Stimulated activated CD4-positive, alpha-beta T cell treated with anti-CD3 and anti-CD28 coated beads, Interleukin-2, amount 100 ng/mL, for 24 hours (primary cell): ENCODE data around the gene THRAP3.
A peak's percentile ranks its signal among the peaks of the same experiment; 100 is the strongest.

Experiments
- DNase-seq, 2 donors: peaks; one replicate each; pipeline ENCODE4 v3.0.0-alpha.2; 2020

The THRAP3 gene

DNA sequence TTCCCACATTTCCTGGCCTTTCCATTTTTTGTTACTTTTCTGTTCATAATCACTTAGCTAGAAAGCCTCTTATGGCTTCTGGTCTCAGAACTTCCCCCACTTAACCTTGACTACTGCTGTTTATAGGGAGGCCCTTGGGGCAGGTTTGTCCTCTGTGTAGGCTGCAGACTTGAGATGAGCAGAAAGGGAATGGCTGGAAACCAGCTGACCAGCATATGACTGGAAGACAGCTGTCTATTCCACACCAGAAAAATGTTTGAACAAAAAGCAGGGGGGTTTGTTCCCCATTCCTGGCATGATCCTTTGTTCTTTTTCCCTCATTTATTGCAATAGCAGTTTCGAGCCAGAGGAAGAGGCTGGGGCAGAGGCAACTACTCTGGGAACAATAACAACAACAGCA lies 77.0 kb downstream of the THRAP3 start:
- no peak for DNase-seq

DNA sequence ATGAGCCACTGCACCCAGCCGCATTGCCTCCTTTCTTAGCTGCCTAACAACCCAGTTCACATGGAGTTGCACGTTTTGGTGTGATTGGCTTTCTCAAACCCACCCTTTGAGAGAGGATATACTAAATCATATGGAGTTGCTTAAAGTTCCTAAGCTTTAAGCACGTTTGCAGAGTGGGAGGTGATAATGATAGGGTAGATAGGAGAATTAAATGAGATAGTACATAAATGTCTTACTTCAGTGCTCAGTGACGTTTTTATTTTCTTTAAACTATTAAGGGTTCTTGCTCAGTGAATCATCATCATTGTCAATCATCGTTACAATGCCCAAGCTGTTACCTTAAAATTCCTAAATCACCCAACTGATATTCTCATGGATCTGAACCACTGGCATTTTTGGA lies 79.0 kb downstream of the THRAP3 start:
- no peak for DNase-seq

DNA sequence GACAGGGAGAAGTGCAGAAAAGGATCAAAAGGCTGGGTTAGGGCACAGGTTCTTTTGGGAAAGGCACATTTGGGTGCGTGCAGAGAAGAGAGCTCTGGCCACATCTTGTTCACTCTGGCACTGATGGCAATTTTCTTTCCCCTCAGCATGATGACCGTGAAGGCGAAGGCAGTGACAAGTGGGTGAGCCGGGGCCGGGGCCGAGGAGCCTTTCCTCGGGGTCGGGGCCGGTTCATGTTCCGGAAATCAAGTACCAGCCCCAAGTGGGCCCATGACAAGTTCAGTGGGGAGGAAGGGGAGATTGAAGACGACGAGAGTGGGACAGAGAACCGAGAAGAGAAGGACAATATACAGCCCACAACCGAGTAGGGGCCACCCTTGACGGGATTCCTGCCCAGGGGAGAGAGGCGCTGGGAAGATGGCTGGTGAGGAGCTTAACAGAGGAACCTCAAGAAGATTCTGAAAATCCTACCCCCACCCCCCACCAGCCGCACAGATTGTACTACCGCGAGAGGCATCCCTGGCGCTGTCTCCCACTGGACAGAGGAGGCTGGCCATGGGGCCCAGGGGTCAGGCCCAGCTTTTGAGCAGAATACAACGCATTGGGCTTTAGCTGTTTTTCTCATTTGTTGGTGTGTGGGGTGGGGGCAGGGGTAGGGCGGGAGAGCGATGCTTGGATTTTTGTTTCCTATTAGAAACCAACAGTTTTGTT lies 79.6 kb downstream of the THRAP3 start:
- DNase-seq = no peak

DNA sequence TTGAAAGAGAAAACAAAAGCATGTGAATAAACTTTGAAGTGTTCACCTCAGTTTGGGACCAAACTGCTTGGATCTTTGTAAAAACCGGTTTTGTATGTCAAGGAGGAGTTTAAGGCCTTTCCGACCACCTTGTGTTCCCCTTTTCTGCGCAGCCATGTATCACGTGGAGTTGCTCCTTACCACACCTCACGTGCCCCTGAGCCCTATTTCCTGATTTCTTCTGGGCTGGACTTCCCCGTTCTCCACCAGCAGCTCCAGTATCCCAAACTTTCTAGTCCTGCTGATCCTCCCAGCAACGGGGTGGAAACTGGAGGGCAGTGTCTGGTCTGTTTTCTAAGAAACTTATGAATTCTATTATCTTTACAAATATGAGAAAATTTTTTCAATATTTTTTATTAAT lies 80.3 kb downstream of the THRAP3 start:
- no peak for DNase-seq

DNA sequence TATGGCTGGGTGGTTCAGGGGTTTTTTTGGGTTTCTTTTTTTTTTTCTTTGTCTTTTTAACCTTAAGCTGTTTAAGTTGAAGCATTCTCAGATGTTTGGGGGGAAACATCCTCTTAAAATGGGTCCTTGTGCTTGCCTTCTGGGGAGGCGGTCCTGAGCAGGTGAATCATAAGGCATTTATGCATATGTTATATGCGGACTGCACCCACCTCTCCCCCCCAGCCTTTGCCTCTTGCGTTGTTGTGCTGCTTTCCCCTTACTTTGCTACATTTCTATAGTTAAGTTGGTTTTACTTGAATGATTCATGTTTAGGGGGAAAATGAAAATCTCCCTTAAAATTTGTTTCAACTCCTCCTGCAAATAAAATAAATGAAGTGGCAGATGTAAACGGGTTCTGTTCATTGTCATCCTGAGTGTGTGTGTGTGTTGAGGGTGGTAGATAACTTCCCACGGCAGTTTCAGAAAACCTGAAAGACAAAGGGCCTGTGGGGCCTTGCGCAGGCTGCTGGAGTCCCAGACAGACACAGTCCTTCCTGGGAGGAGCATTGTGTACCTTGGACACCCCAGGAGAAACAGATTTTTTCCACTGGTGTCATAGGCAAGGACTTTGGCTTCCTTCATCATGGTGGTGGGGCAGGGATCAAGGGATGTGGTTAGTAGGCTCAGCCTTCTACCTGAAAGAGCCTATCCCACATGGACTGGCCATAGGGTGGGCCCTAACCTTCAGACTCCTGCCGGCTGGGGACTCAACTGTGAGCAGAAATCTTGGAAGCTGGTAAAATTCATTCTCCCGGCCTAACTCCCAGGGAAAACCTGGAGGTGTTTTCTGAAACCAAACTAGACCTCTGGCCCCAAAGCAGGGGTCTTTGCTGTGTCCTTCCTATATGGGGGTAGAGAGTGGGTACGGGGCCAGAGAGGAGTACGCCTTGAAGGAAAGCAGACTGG lies 81.0 kb downstream of the THRAP3 start:
- DNase-seq = peak; percentile 52 to 72

GRCh38 chr1:36305915-36306209 lies 81.6 kb downstream of the THRAP3 start:
- DNase-seq = no peak

- DNase-seq = peak; percentile 55 to 64
Measured at GRCh38 chr1:36306210-36306901, 82.1 kb downstream of the THRAP3 start, which contains the start of gene SH3D21. SH3D21 (plus strand) TSS chr1:36306368; CDS start chr1:36306421, 53 bp downstream.

- DNase-seq = peak; percentile 92 to 95
Measured at GRCh38 chr1:36306902-36307456, 82.7 kb downstream of the THRAP3 start.

DNA sequence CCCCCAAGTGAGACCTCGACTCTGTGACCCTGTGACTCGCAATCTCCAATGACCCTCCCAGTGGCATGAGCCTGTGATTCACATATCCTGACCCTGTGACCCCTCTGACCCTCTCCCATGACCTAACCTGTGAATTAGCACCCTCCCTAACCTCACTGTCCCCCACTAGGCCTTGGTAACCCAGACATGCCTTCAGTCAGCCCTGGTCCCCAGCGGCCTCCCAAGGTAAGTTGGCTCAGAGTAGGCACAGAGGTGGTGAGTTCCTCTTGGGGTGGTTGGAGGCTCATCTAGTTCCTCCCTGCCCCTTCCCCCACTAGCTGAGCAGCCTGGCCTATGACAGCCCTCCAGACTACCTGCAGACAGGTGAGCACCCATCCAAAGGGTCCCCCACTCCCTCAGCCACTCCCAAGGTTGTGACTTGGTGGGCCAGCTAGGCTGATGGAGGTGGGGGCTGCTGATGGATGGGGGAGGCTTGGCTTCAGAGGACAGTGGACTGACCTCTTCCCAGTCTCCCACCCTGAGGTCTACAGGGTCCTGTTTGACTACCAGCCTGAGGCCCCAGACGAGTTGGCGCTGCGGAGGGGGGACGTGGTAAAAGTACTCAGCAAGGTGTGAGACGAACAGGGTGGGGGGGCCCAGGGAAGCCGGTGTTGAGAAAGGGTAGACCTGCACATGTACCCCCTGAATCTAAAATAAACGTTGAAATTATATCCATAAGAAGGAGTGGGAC lies 83.5 kb downstream of the THRAP3 start:
- no peak for DNase-seq

DNA sequence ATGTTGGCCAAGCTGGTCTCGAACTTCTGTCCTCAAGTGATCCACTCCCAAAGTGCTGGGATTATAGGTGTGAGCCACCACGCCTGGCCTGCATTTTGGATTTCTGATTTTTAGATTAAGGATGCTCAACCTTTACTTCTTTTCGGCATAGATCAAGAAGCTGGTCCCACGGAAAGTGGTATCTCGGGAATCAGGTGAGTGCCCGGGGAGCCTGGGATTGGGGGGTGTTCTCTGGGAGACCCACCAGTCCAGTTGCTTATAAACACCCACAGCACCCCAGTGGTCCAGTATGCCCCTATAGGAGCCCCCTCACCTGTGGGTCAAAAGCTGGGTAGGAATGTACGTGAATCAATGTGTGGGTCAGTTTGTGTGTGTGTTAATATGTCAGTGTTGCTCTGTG lies 85.2 kb downstream of the THRAP3 start:
- no peak for DNase-seq

DNA sequence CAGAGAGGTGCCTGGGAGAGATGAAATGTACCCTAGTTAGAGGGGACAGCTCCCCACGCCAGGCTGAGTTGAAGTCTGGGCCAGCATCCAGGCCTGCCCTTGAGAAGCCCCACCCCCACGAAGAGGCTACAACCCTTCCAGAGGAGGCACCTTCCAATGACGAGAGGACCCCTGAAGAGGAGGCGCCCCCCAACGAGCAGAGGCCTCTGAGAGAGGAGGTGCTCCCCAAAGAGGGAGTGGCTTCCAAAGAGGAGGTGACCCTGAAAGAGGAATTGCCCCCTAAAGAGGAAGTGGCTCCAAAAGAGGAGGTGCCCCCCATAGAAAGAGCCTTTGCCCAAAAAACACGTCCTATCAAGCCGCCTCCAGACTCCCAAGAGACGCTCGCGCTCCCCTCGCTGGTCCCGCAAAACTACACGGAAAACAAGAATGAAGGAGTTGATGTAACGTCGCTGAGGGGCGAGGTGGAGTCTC lies 96.1 kb downstream of the THRAP3 start:
- no peak for DNase-seq

GRCh38 chr1:36320767-36321118 lies 96.5 kb downstream of the THRAP3 start:
- DNase-seq = no peak

DNA sequence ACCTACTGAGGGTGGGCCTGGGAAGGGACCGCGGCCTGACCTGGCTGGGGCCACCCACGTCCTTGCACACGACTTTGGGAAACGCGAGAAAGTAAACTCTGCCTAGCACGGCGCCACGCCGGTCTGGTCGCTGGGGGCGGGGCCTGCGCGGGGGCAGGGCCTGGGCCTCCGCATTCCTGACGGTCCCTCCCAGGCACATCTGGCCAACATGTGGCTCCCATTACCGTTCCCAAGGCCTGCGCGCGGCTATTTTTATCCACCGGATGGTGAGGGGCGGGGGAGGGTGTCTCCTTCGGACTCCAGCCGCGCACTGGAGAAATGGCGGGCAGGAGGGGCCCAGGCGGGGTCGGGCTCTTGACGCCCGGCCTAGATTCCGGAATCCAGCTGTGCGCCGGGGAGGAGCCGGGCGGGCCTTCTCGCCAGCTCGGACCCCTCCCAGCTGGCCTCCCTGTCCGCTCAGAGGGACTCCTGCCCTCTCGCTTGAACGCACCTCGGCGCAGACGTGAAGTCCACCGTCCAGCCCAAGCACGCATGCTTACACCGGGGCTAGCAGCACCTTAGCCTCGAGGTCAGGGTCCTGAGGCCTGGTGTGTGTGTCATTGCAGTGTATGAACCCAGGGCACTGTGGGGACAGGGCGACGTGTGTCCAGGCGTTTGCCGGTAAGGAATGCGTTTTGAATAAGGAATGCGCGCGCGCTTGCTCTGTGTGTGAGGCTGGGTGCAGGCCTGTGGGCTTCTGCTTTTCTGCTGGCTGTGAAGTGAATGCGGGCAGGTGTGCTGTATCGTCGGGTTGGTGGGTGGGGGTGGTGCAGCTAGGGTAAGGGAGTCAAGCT lies 97.1 kb downstream of the THRAP3 start:
- DNase-seq = peak in 1 of 2 donors; percentile 61

DNA sequence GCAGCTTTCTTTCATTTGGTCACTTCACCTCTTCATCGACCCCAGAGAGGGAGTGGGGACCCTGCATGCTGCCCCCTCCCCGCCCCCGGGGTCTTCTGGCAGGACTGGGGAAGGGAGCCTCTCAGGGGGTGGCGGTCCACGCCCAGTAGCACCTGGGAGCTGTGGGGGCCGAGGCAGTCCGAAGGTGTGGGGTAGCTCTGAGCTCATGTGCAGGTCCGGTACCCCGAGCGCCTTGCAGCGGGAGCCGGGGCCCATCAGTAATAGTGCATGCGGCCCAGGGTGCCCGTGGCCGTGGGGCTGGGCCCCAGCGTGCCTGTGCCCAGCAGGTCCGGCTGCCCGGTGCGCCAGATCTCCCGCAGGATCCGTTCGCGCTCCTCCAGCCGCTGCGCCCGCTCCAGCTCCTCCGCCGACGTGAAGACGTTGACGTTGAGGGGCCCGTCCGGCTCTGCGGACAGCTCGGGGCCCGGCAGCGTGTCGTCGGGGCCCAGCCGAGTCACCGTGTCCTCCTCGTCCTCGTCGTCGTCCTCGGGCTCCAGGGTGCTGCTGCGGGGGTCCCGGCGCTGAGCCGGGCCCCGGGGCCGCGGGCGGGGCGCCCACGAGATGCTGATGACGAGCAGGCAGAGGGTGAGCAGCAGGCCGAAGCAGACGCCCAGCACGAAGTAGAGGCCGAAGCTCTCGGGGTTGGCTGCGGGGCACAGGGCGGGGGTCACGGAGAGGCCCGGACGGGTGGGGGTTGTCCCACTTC lies 98.0 kb downstream of the THRAP3 start:
- no peak for DNase-seq

GRCh38 chr1:36322786-36323635 lies 98.8 kb downstream of the THRAP3 start:
- DNase-seq = peak; percentile 38 to 46

DNA sequence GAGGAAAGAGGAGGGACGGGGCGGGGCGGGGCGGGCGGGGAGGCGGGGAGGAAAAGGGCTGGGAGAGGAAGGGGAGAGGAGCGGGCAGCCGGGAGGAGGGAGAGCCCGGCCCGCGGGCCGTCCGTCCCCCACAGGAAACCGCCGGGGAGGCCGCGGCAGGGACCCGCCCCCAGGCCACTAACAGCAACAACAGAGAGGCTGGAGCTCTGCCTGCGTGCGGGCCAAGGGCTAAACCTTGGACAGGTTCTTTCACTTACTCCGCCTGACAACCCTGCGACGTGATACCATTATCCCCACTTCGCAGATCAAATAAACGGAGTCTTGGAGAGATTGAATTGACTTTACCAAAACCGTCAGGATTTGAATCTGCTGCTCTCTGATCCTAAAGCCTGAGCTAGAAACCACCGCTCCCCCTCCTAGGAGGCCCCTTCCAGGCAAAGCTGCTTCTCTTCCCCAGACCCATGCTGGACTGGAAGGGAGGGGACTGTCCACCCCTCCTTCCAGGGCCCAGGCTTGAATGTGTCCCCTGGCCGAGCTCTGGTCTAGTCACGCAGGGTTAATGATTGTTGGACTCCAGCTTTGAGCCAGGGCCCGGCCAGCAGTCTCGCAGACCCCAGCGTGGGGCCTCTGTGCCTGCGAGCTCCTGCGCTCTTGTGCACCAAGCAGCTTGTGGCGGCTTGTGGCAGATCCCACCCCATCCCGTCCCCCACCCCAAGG lies 99.6 kb downstream of the THRAP3 start, which contains the start of gene EVA1B:
EVA1B (minus strand) TSS at position 10 of the 717 bp plus-strand sequence. CDS start 608 bp downstream, outside the sequence.
- peak in 1 of 2 donors; percentile 67 for DNase-seq

DNA sequence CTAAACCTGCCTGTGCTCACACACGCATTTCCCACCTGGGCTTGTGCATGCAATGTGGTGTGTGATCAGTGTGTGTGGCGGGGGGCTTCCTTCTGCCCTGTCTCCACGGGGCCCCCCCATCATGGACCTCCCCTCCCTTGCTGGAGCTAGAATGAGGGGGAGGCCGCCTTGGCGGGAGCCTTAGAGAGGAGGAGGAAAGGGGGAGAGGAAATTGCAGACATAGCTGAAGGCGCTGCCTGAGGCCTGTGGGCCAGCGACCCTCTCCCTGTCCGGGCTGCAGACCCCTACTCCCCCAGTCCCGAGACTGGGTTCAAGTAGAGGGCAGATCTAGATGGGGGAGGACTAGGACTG lies 100.1 kb downstream of the THRAP3 start:
- no peak for DNase-seq

DNA sequence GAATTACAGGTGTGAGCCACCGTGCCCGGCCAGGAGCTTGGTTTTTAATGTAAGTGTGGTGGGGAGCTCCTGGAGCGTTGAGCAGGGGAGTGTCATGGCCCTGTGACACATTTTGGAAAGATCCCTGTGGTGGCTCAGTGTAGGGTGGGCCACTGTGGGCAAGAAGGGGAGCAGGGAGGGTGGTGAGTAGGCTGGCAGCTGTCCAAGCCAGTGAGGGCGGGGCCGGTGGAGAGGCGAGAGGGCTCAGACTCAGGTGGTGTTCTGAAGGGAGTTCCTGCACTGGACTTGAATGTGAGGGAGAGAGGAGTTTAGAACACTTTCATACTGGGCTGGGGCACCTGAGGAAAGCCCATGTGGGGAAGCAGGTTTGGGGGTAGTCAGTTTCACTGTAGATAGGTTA lies 102.3 kb downstream of the THRAP3 start:
- no peak for DNase-seq
